Measurements from ENCODE around the gene FXN.
A peak's percentile ranks its signal among the peaks of the same experiment; 100 is the strongest.
"Not testable (repeated sequence)": the region's sequence is repeated elsewhere in the genome, so short reads cannot be mapped to it uniquely, and the experiment has no call there.

The FXN gene

DNA sequence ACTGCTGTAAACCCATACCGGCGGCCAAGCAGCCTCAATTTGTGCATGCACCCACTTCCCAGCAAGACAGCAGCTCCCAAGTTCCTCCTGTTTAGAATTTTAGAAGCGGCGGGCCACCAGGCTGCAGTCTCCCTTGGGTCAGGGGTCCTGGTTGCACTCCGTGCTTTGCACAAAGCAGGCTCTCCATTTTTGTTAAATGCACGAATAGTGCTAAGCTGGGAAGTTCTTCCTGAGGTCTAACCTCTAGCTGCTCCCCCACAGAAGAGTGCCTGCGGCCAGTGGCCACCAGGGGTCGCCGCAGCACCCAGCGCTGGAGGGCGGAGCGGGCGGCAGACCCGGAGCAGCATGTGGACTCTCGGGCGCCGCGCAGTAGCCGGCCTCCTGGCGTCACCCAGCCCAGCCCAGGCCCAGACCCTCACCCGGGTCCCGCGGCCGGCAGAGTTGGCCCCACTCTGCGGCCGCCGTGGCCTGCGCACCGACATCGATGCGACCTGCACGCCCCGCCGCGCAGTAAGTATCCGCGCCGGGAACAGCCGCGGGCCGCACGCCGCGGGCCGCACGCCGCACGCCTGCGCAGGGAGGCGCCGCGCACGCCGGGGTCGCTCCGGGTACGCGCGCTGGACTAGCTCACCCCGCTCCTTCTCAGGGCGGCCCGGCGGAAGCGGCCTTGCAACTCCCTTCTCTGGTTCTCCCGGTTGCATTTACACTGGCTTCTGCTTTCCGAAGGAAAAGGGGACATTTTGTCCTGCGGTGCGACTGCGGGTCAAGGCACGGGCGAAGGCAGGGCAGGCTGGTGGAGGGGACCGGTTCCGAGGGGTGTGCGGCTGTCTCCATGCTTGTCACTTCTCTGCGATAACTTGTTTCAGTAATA is at the start of gene FXN:
FXN (plus strand) TSS at position 315 of the 871 bp plus-strand sequence; CDS start at position 346, 31 bp downstream.
- TF ChIP-seq, protein P1, sequence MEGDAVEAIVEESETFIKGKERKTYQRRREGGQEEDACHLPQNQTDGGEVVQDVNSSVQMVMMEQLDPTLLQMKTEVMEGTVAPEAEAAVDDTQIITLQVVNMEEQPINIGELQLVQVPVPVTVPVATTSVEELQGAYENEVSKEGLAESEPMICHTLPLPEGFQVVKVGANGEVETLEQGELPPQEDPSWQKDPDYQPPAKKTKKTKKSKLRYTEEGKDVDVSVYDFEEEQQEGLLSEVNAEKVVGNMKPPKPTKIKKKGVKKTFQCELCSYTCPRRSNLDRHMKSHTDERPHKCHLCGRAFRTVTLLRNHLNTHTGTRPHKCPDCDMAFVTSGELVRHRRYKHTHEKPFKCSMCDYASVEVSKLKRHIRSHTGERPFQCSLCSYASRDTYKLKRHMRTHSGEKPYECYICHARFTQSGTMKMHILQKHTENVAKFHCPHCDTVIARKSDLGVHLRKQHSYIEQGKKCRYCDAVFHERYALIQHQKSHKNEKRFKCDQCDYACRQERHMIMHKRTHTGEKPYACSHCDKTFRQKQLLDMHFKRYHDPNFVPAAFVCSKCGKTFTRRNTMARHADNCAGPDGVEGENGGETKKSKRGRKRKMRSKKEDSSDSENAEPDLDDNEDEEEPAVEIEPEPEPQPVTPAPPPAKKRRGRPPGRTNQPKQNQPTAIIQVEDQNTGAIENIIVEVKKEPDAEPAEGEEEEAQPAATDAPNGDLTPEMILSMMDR (IDR thresholded peaks at IDR 0.05; ENCODE audit: insufficient read depth, missing control alignments) = peak; percentile 71
- FAIRE-seq (no peak), DNase-seq (ENCODE audit: insufficient read length, low spot score) (peak; percentile 85)

DNA sequence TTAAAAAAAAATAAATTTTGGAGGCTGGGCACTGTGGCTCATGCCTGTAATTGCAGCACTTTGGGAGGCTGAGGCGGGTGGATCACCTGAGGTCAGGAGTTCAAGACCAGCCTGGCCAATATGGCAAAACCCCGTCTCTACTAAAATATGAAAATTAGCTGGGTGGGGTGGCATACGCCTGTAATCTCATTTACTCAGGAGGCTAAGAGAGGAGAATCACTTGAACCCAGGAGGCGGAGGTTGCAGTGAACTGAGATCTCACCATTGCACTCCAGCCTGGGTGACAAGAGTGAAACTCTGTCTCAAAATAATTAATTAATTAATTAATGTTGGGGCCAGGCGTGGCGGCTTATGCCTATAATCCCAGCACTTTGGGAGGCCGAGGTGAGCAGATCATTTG is 48.6 kb upstream of the FXN start:
- FAIRE-seq; DNase-seq (ENCODE audit: insufficient read length, low spot score): not testable (repeated sequence)

DNA sequence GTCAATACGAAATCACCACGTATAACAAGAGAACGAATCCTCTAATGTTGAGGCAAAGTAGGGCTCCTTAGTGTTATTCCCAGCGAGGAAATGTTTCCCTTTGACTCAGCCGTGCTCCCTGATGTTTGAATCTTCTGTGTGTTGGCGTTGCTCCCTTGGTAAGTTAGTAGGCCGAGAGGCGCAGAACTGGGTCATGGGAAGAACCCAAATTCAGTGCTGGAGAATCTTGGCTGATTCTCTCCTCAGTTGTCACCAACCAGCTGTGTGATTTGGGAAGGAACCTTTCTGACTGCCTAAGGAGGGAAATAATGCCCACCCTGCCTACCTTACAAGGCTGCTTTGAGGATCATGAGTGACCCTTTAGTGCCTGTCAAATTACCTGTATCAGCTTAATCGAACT is 44.1 kb upstream of the FXN start:
- no peak for DNase-seq (ENCODE audit: insufficient read length, low spot score)
- TF ChIP-seq, protein P1 (IDR thresholded peaks at IDR 0.05; ENCODE audit: insufficient read depth, missing control alignments) = no peak
- no peak for FAIRE-seq

DNA sequence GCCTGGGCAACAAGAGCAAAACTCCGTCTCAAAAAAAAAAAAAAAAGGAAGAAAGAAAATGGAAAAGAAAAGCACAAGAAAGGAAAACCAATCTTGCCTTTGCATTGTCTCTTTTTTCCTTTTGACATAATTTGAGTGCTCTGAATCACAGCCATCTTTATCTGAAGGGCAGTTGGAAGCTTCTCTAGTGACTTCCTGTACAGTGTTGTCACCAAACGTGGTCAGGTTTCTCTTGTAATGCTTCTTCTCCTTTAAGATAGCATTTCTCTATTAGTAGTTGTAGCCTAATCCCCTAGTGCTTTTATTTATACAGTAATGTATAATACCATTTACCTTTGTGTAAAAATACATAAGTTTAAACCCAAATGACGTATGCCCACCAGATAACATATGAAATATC is 39.8 kb upstream of the FXN start:
- DNase-seq (ENCODE audit: insufficient read length, low spot score) = no peak
- no peak for FAIRE-seq

DNA sequence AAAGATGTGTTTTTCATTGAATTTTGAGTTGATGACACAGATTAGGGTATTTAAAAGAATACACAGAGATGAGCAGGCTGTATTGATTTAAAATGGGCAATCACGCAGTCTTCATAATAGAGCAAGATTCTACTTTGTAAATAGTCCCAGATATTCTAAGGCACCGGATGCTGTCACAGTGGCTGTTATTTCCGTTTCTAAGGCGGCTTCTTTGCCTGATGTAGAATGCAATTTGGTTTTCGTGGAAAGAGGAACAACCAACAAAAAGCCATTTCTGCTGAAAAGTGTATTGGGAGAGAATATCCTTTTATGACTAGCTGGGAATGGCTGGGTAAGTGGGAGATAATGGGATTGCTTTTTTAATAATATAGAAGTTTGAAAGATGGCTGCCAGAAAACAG is 39.1 kb upstream of the FXN start:
- TF ChIP-seq, protein P1 (IDR thresholded peaks at IDR 0.05; ENCODE audit: insufficient read depth, missing control alignments) = no peak
- DNase-seq (ENCODE audit: insufficient read length, low spot score) (no peak), FAIRE-seq (no peak)

More for the DNA sequence above, 39.8 kb upstream of the FXN start:
- TF ChIP-seq, protein P1 (IDR thresholded peaks at IDR 0.05; ENCODE audit: insufficient read depth, missing control alignments) = no peak

DNA sequence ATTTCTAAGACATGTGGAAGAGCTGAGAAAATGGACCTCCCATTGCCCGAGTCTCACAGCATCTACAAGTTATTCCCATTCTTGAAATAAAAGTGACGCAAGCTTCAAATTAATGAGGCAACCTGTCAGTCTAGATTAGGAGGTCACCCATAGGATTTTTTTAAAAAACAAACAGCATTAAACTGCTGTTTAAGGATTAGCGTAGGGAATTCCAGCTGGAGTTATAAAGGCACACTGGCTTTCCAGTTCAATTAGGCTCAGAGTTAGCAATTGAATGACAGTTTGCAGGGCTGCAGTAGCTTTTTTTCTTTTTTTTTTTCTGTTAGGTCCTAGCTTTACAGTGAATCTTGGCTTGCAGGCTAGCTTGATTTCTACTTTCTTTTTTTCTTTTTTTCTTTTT is 37.9 kb upstream of the FXN start:
- FAIRE-seq (no peak), DNase-seq (ENCODE audit: insufficient read length, low spot score) (no peak)
- TF ChIP-seq, protein P1 (IDR thresholded peaks at IDR 0.05; ENCODE audit: insufficient read depth, missing control alignments) = no peak

DNA sequence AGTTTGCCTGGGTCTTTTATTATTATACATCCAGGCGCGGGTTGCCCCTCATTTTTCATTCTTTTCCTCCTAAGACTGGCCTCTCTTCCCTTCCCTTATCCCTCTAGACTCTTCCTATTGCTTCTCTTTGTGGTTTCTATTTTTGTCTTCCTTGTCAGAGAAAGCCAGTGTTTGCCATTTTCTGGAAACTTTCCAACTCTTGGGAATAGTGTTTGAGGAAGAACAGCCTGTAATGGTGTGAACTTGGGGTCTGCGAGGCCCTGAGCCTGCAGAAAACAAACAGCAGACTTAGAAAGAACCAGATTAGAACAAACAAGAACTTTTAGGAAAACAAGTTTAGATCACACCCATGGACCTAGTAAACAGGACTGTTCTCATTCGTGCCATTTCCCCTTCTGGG is 37.2 kb upstream of the FXN start:
- FAIRE-seq (no peak), DNase-seq (ENCODE audit: insufficient read length, low spot score) (no peak)
- TF ChIP-seq, protein P1 (IDR thresholded peaks at IDR 0.05; ENCODE audit: insufficient read depth, missing control alignments) = no peak
